Nephron (organoid): ENCODE data around the gene PTPRN2.
A peak's percentile ranks its signal among the peaks of the same experiment; 100 is the strongest.

Experiments used
- H3K27ac Mint-ChIP-seq, 3 experiments: 2 replicates each; pipeline ENCODE4 v1.8.0; 2020; ENCODE audit warnings: mixed read lengths in 3 of 3, mild to moderate bottlenecking in 2 of 3, moderate library complexity in 1 of 3
- H3K27me3 Mint-ChIP-seq: 2 replicates; pipeline ENCODE4 v1.8.0; 2021; ENCODE audit warnings: low read depth, mild to moderate bottlenecking, moderate library complexity, mixed read lengths
- H3K36me3 Mint-ChIP-seq: 2 replicates; pipeline ENCODE4 v1.8.0; 2020; ENCODE audit warnings: low read depth, mixed read lengths
- H3K4me1 Mint-ChIP-seq: 2 replicates; pipeline ENCODE4 v1.8.0; 2020; ENCODE audit warnings: mixed read lengths
- H3K4me3 Mint-ChIP-seq, 3 experiments: 2 replicates each; pipeline ENCODE4 v1.8.0; 2020; ENCODE audit warnings: mild to moderate bottlenecking in 3 of 3, mixed read lengths in 3 of 3, moderate library complexity in 2 of 3
- H3K9me3 Mint-ChIP-seq: 2 replicates; pipeline ENCODE4 v1.8.0; 2020; ENCODE audit warnings: mixed read lengths
- CTCF ChIP-seq, 3 experiments: fragments of 200-600 bp; sonication (generic); IDR thresholded peaks; one replicate each; pipeline ENCODE4 v1.5.0; 2021; ENCODE audit warnings: antibody characterized with exemption in 3 of 3; ENCODE audit not compliant: unreplicated experiment in 3 of 3

The PTPRN2 gene

GRCh38 chr7:158023157-158023556, 564.5 kb downstream of the PTPRN2 start:
- Mint-ChIP-seq H3K27me3 (peaks cover 11% of the 10 kb centered on the region), H3K27ac (no peak overlapping the region), H3K4me3 (no peak overlapping the region), H3K4me1 (peaks cover 36% of the 10 kb centered on the region), H3K9me3 (no peaks in the 10 kb centered on the region), H3K36me3 (no peaks in the 10 kb centered on the region)
- no peak for TF ChIP-seq CTCF (IDR thresholded peaks at IDR 0.05; ENCODE audit: unreplicated experiment in 3 of 3)

- Mint-ChIP-seq H3K4me1 (peaks cover 38% of the 10 kb centered on the region), H3K36me3 (no peaks in the 10 kb centered on the region), H3K9me3 (no peaks in the 10 kb centered on the region)
Measured at GRCh38 chr7:158022601-158023000, 565.0 kb downstream of the PTPRN2 start.

GRCh38 chr7:158021836-158022235, 565.8 kb downstream of the PTPRN2 start:
- Mint-ChIP-seq H3K36me3 (no peaks in the 10 kb centered on the region), H3K27ac (no peak overlapping the region), H3K4me3 (no peak overlapping the region), H3K4me1 (peaks cover 38% of the 10 kb centered on the region), H3K27me3 (peaks cover 5% of the 10 kb centered on the region), H3K9me3 (no peaks in the 10 kb centered on the region)
- TF ChIP-seq CTCF (IDR thresholded peaks at IDR 0.05; ENCODE audit: unreplicated experiment in 3 of 3) = no peak

More at GRCh38 chr7:158022601-158023000, 565.0 kb downstream of the PTPRN2 start:
- Mint-ChIP-seq H3K27me3 (peaks cover 11% of the 10 kb centered on the region), H3K4me3 (no peak overlapping the region), H3K27ac (no peak overlapping the region)
- no peak for TF ChIP-seq CTCF (IDR thresholded peaks at IDR 0.05; ENCODE audit: unreplicated experiment in 3 of 3)

GRCh38 chr7:158020706-158021095, 566.9 kb downstream of the PTPRN2 start:
- no peak overlapping the region for H3K4me3 Mint-ChIP-seq

GRCh38 chr7:158019726-158020705, 567.6 kb downstream of the PTPRN2 start:
- TF ChIP-seq CTCF (IDR thresholded peaks at IDR 0.05; ENCODE audit: unreplicated experiment in 3 of 3) = no peak
- Mint-ChIP-seq H3K36me3 (no peaks in the 10 kb centered on the region), H3K4me3 (no peak overlapping the region), H3K9me3 (no peaks in the 10 kb centered on the region), H3K4me1 (peaks cover 25% of the 10 kb centered on the region), H3K27me3 (peaks cover 5% of the 10 kb centered on the region), H3K27ac (no peak overlapping the region)

More at GRCh38 chr7:158020706-158021095, 566.9 kb downstream of the PTPRN2 start:
- H3K4me1 Mint-ChIP-seq = peaks cover 32% of the 10 kb centered on the region
- no peaks in the 10 kb centered on the region for H3K36me3 Mint-ChIP-seq
- no peaks in the 10 kb centered on the region for H3K9me3 Mint-ChIP-seq
- H3K27me3 Mint-ChIP-seq = peaks cover 5% of the 10 kb centered on the region
- peak overlapping the region in 1 of 3 experiments; percentile 60 for H3K27ac Mint-ChIP-seq
- no peak for TF ChIP-seq CTCF (IDR thresholded peaks at IDR 0.05; ENCODE audit: unreplicated experiment in 3 of 3)
